IgD-negative memory B cell (primary cell): Measurements from ENCODE around the gene FAM124A. TPM values are rescaled to one million over a fixed set of nuclear protein-coding genes. Genes with fewer than 3 reads are reported as not detected.

Experiments used
- H3K27ac Mint-ChIP-seq, 3 donors: one replicate each; pipeline ENCODE4 v1.8.0; 2020 to 2022; ENCODE audit warnings: mild to moderate bottlenecking in 3 of 3, mixed read lengths in 3 of 3, moderate library complexity in 1 of 3
- H3K27me3 Mint-ChIP-seq: one replicate; pipeline ENCODE4 v1.8.0; 2021; ENCODE audit warnings: mixed read lengths
- H3K36me3 Mint-ChIP-seq: one replicate; pipeline ENCODE4 v1.8.0; 2020; ENCODE audit warnings: mild to moderate bottlenecking, mixed read lengths
- H3K4me1 Mint-ChIP-seq, 3 donors: one replicate each; pipeline ENCODE4 v1.8.0; 2020 to 2022; ENCODE audit warnings: mixed read lengths in 3 of 3, mild to moderate bottlenecking in 1 of 3
- H3K4me3 Mint-ChIP-seq, 4 donors: one replicate each; pipeline ENCODE4 v1.8.0; 2020 to 2022; ENCODE audit warnings: mild to moderate bottlenecking in 4 of 4, mixed read lengths in 4 of 4, moderate library complexity in 3 of 4
- H3K9me3 Mint-ChIP-seq, 3 donors: one replicate each; pipeline ENCODE4 v1.8.0; 2020 to 2021; ENCODE audit warnings: mixed read lengths in 3 of 3, mild to moderate bottlenecking in 1 of 3
- polyA plus RNA-seq: library from polyadenylated mRNA; unstranded; fragments of 300-500 nt; fragmentation: Illumina TruSeq; gene quantifications from one replicate; pipeline ENCODE4 v1.2.3, GENCODE V29; 2021

FAM124A gene
- polyA plus RNA-seq, 1 donor from 2014 or later, result not detected

GRCh38 chr13:51332566-51333361 lies 110.6 kb downstream of the FAM124A start:
- no peak overlapping the region for H3K27ac Mint-ChIP-seq
- H3K27me3 Mint-ChIP-seq, result peaks cover 3% of the 10 kb centered on the region
- H3K4me3 Mint-ChIP-seq, result no peak overlapping the region
- H3K9me3 Mint-ChIP-seq, result peaks cover 0 to 2% (median 2%) of the 10 kb centered on the region in 3 donors
- H3K36me3 Mint-ChIP-seq, result no peaks in the 10 kb centered on the region
- H3K4me1 Mint-ChIP-seq, result peaks cover 7 to 14% (median 9%) of the 10 kb centered on the region in 3 donors

GRCh38 chr13:51333421-51333820 lies 111.2 kb downstream of the FAM124A start:
- Mint-ChIP-seq H3K4me1 (peaks cover 7 to 14% (median 9%) of the 10 kb centered on the region in 3 donors), H3K4me3 (no peak overlapping the region), H3K27me3 (peaks cover 3% of the 10 kb centered on the region), H3K36me3 (no peaks in the 10 kb centered on the region), H3K27ac (no peak overlapping the region), H3K9me3 (peaks cover 0 to 2% (median 2%) of the 10 kb centered on the region in 3 donors)

GRCh38 chr13:51333826-51334225 lies 111.6 kb downstream of the FAM124A start:
- H3K4me3 Mint-ChIP-seq, result no peak overlapping the region
- no peaks in the 10 kb centered on the region for H3K36me3 Mint-ChIP-seq
- no peak overlapping the region for H3K27ac Mint-ChIP-seq
- H3K4me1 Mint-ChIP-seq, result peaks cover 7 to 14% (median 9%) of the 10 kb centered on the region in 3 donors
- H3K27me3 Mint-ChIP-seq, result peaks cover 3% of the 10 kb centered on the region
- peaks cover 0 to 2% (median 2%) of the 10 kb centered on the region in 3 donors for H3K9me3 Mint-ChIP-seq

Other genes with a start within 250 kb of the FAM124A start
- not detected for gene C13orf42, start 111.1 kb upstream of the FAM124A start, polyA plus RNA-seq
- gene SERPINE3, start 117.3 kb downstream of the FAM124A start, polyA plus RNA-seq, result not detected
- gene INTS6, start 230.6 kb downstream of the FAM124A start, polyA plus RNA-seq, result 21.1 TPM